ENCODE results near the gene SCRG1. TPM values are rescaled to one million over a fixed set of nuclear protein-coding genes. Genes with fewer than 3 reads are reported as not detected.

The SCRG1 gene
- polyA plus RNA-seq, 1 experiment, result 1.0 TPM

DNA sequence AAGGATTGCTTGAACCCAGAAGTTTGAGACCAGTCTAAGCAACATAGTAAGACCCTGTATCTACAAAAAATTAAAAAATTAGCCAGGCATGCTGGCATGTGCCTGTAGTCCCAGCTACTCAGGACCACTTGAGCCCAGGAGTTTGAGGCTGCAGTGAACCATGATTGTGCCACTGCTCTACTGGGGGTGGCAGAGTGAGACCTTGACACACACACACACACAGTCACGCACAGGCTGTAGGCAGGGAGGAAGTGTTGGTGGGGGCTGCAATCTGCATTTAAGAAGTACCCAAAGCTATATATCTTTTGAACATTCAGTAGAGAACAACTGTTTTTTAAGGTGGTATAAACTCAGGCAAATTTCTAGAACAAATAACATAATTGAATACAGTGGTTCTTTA, 7.2 kb downstream of the SCRG1 start:
- no peak overlapping the region for H3K4me3 ChIP-seq (ENCODE audit: low read depth, low read length)
- H3K27me3 ChIP-seq (ENCODE audit: control insufficient read depth, insufficient read depth, low read length), result no peaks in the 10 kb centered on the region
- CTCF ChIA-PET, result no interaction called here
- no peak overlapping the region for H3K27ac ChIP-seq (ENCODE audit: low read depth, low read length)
- TF ChIP-seq, protein P1, sequence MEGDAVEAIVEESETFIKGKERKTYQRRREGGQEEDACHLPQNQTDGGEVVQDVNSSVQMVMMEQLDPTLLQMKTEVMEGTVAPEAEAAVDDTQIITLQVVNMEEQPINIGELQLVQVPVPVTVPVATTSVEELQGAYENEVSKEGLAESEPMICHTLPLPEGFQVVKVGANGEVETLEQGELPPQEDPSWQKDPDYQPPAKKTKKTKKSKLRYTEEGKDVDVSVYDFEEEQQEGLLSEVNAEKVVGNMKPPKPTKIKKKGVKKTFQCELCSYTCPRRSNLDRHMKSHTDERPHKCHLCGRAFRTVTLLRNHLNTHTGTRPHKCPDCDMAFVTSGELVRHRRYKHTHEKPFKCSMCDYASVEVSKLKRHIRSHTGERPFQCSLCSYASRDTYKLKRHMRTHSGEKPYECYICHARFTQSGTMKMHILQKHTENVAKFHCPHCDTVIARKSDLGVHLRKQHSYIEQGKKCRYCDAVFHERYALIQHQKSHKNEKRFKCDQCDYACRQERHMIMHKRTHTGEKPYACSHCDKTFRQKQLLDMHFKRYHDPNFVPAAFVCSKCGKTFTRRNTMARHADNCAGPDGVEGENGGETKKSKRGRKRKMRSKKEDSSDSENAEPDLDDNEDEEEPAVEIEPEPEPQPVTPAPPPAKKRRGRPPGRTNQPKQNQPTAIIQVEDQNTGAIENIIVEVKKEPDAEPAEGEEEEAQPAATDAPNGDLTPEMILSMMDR (IDR thresholded peaks at IDR 0.05; ENCODE audit: low read depth, low read length), result no peak
- POLR2A ChIA-PET, result no interaction called here
- DNase-seq (ENCODE audit: low read depth, low spot score), result no peak
- no peaks in the 10 kb centered on the region for H3K9me3 ChIP-seq (ENCODE audit: control insufficient read depth, insufficient read depth, low read length)

DNA sequence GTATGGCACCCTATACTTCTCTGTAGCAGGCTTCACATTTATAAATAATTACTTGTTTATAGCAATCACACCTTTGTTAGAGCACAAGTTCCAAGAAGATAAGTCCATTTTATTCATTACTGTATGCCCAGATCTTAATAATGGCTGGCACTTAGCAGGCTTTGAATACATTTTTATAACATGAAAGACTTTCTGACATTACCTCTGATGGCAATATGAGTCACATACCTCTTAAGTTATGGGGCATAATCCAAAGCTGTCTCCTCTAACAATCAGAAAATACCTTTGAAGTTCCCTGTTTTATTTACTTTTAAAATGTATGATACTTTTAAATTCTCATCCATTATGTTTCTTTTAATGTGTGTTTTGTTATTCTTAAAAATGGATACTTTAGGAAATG, 12.2 kb downstream of the SCRG1 start:
- H3K27ac ChIP-seq (ENCODE audit: low read depth, low read length), result no peak overlapping the region
- H3K4me3 ChIP-seq (ENCODE audit: low read depth, low read length), result no peak overlapping the region
- no peak for DNase-seq (ENCODE audit: low read depth, low spot score)
- POLR2A ChIA-PET, result no interaction called here
- no peaks in the 10 kb centered on the region for H3K9me3 ChIP-seq (ENCODE audit: control insufficient read depth, insufficient read depth, low read length)
- no peaks in the 10 kb centered on the region for H3K27me3 ChIP-seq (ENCODE audit: control insufficient read depth, insufficient read depth, low read length)
- CTCF ChIA-PET, result interaction anchor here (0.8 to 1.1 kb wide), 2 partner anchors 34 to 85 kb away, joined by 3 read pairs; no protein-coding TSS in a partner anchor
- TF ChIP-seq, protein P1 (IDR thresholded peaks at IDR 0.05; ENCODE audit: low read depth, low read length), result no peak

- no peak overlapping the region for H3K4me3 ChIP-seq (ENCODE audit: low read depth, low read length)
- H3K9me3 ChIP-seq (ENCODE audit: control insufficient read depth, insufficient read depth, low read length), result no peaks in the 10 kb centered on the region
- TF ChIP-seq, protein P1 (IDR thresholded peaks at IDR 0.05; ENCODE audit: low read depth, low read length), result no peak
- no peaks in the 10 kb centered on the region for H3K27me3 ChIP-seq (ENCODE audit: control insufficient read depth, insufficient read depth, low read length)
- POLR2A ChIA-PET, result no interaction called here
- no peak for DNase-seq (ENCODE audit: low read depth, low spot score)
- CTCF ChIA-PET, result no interaction called here
- H3K27ac ChIP-seq (ENCODE audit: low read depth, low read length), result no peak overlapping the region
These were observed 16.6 kb downstream of the SCRG1 start for GRCh38 chr4:173382349-173382748.

DNA sequence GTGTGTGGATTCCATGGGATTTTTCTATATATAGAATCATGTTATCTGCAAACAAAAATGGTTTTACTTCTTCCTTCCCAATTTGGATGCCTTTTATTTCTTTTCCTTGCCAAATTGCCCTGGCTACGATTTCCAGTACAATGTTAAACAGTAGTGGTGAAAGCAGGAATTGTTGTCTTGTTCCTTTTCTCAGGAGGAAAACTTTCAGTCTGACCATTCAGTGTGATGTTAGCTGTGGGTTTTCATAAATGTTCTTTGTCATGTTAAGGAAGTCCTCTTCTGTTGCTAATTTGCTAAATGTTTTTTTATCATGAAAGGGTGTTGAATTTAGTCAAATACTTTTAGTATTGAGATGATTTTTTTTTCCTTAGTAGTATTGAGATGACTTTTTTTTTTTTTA, 17.3 kb downstream of the SCRG1 start:
- TF ChIP-seq, protein P1 (IDR thresholded peaks at IDR 0.05; ENCODE audit: low read depth, low read length), result no peak
- Histone ChIP-seq H3K4me3 (ENCODE audit: low read depth, low read length) (no peak overlapping the region), H3K9me3 (ENCODE audit: control insufficient read depth, insufficient read depth, low read length) (no peaks in the 10 kb centered on the region), H3K27ac (ENCODE audit: low read depth, low read length) (no peak overlapping the region), H3K27me3 (ENCODE audit: control insufficient read depth, insufficient read depth, low read length) (no peaks in the 10 kb centered on the region)
- no peak for DNase-seq (ENCODE audit: low read depth, low spot score)
- CTCF ChIA-PET, result no interaction called here
- POLR2A ChIA-PET, result no interaction called here

DNA sequence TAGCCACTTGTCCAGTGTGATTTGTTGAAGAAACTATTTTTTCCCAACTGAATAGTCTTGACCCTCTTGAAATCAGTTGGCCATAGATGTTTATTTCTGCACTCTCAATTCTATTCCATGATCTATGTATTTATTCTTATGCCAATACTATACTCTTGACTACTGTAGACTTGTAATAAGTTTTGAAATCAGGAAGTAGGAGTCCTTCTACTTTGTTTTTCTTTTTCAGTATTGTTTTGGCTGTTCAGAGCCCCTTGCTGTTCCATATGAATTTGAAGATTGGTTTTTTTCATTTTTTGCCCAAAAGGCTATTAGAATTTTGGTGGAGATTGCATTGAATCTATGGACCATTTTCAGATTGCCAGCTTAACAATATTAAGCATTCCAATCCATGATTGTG, 17.9 kb downstream of the SCRG1 start:
- no peaks in the 10 kb centered on the region for H3K9me3 ChIP-seq (ENCODE audit: control insufficient read depth, insufficient read depth, low read length)
- no peaks in the 10 kb centered on the region for H3K27me3 ChIP-seq (ENCODE audit: control insufficient read depth, insufficient read depth, low read length)
- no peak overlapping the region for H3K27ac ChIP-seq (ENCODE audit: low read depth, low read length)
- DNase-seq (ENCODE audit: low read depth, low spot score), result no peak
- ChIA-PET CTCF (no interaction called here), POLR2A (no interaction called here)
- TF ChIP-seq, protein P1 (IDR thresholded peaks at IDR 0.05; ENCODE audit: low read depth, low read length), result no peak
- H3K4me3 ChIP-seq (ENCODE audit: low read depth, low read length), result no peak overlapping the region
